GM12878 (cell line): ENCODE data around the gene EIF4E1B. TPM values are rescaled to one million over a fixed set of nuclear protein-coding genes. Genes with fewer than 3 reads are reported as not detected.

Source experiments
- ATAC-seq: fragments of 200-7000 bp; cut with Tn5 transposase; 3 replicates; pipeline ENCODE4 v1.9.1; 2020; ENCODE audit warnings: mild to moderate bottlenecking, moderate library complexity
- BruUV-seq: library from RNA; stranded (reverse); fragments of 400-500 nt; replicated peaks from 2 replicates; lab custom pipeline; 2021; lab: Mats Ljungman, UMichigan
- CTCF ChIA-PET: fragments of 300-600 bp; sonication (Branson Sonifier 250); formaldehyde crosslinking; extraction: SDS; loops from one replicate; lab custom pipeline; 2021; ENCODE audit warnings: inconsistent platforms; lab: Yijun Ruan, JAX
- POLR2A ChIA-PET: fragments of 350-600 bp; formaldehyde crosslinking; extraction: SDS; loops from one replicate; lab custom pipeline; 2021; ENCODE audit warnings: inconsistent platforms; lab: Charles Lee
- RAD21 ChIA-PET: fragments of 300-600 bp; sonication (Branson Sonifier 250); formaldehyde crosslinking; loops from one replicate; lab custom pipeline; 2023; ENCODE audit warnings: antibody characterized with exemption; ENCODE audit not compliant: unreplicated experiment; lab: Charles Lee
- SMC1A ChIA-PET: fragments of 300-600 bp; sonication (Branson Sonifier 250); formaldehyde crosslinking; loops from one replicate; lab custom pipeline; 2023; ENCODE audit not compliant: unreplicated experiment, uncharacterized antibody; lab: Charles Lee
- DNase-seq: peaks from one replicate; pipeline ENCODE4 v3.0.0-alpha.2; 2011; ENCODE audit warnings: low read depth, low spot score
- FAIRE-seq: peaks from 3 replicates; lab custom pipeline; 2011; peaks lifted over from hg19 to GRCh38; lab: Jason Lieb, UNC
- H2AFZ ChIP-seq: 2 replicates; pipeline ENCODE4 v1.6.0; 2011; ENCODE audit warnings: low read depth, low read length, control low read depth; ENCODE audit not compliant: control insufficient read depth
- H3K27ac ChIP-seq: 2 replicates; pipeline ENCODE4 v1.5.1; 2011; ENCODE audit warnings: control low read depth; ENCODE audit not compliant: control insufficient read depth, insufficient read depth
- H3K27me3 ChIP-seq, 2 experiments: replicated peaks in 1 of 2; 2 replicates each; pipeline versions ENCODE4 v1.6.0 to v1.6.1; 2011; ENCODE audit warnings: low read length in 1 of 2; ENCODE audit not compliant: control insufficient read depth in 2 of 2, insufficient read depth in 2 of 2
- H3K36me3 ChIP-seq, 2 experiments: 2 replicates each; pipeline ENCODE4 v1.5.1; 2011; ENCODE audit warnings: low read length in 1 of 2; ENCODE audit not compliant: control insufficient read depth in 2 of 2, insufficient read depth in 2 of 2
- H3K4me1 ChIP-seq: 2 replicates; pipeline ENCODE4 v1.6.1; 2011; ENCODE audit warnings: mild to moderate bottlenecking, low read length, moderate library complexity, mixed read lengths; ENCODE audit not compliant: control insufficient read depth, insufficient read depth
- H3K4me2 ChIP-seq: 2 replicates; pipeline ENCODE4 v1.6.0; 2011; ENCODE audit warnings: control low read depth; ENCODE audit not compliant: control insufficient read depth, insufficient read depth
- H3K4me3 ChIP-seq: fragments of 200-600 bp; sonication (generic); 2 replicates; pipeline ENCODE4 v1.5.1; 2016
- H3K79me2 ChIP-seq: 2 replicates; pipeline ENCODE4 v1.6.0; 2011; ENCODE audit warnings: low read length; ENCODE audit not compliant: control insufficient read depth, insufficient read depth
- H3K9ac ChIP-seq: 2 replicates; pipeline ENCODE4 v1.8.0; 2011; ENCODE audit warnings: low read length, control low read depth, mixed read lengths; ENCODE audit not compliant: control insufficient read depth, insufficient read depth
- H3K9me3 ChIP-seq: replicated peaks from 3 replicates; pipeline ENCODE4 v1.5.1; 2011; ENCODE audit warnings: mild to moderate bottlenecking, low read length; ENCODE audit not compliant: control insufficient read depth, insufficient read depth
- H4K20me1 ChIP-seq: 2 replicates; pipeline ENCODE4 v1.6.0; 2011; ENCODE audit not compliant: control insufficient read depth, insufficient read depth
- CREB1 ChIP-seq: IDR thresholded peaks from 2 replicates; pipeline ENCODE4 v1.6.1; 2012; ENCODE audit warnings: low read depth, mild to moderate bottlenecking, inconsistent platforms
- EGR1 ChIP-seq, 2 experiments: IDR thresholded peaks; 1 replicate in 1 of 2; 2 replicates in 1 of 2; pipeline ENCODE4 v1.6.1; 2011 to 2012; ENCODE audit warnings: low read depth in 2 of 2, low read length in 2 of 2, borderline replicate concordance in 1 of 2, mild to moderate bottlenecking in 1 of 2, moderate library complexity in 1 of 2
- FOXM1 ChIP-seq: IDR thresholded peaks from 2 replicates; pipeline ENCODE4 v1.6.1; 2012; ENCODE audit warnings: low read depth, mild to moderate bottlenecking, inconsistent platforms, low read length, moderate library complexity
- MYC ChIP-seq: IDR thresholded peaks from 2 replicates; pipeline ENCODE4 v1.6.1; 2011; ENCODE audit warnings: mild to moderate bottlenecking, low read length, moderate library complexity, inconsistent platforms; ENCODE audit not compliant: insufficient read depth, insufficient replicate concordance, insufficient read length, severe bottlenecking
- NR2F1 ChIP-seq: fragments of 450-650 bp; conservative IDR thresholded peaks from 2 replicates; pipeline ENCODE4 v1.6.1; 2017; ENCODE audit warnings: mild to moderate bottlenecking
- PAX8 ChIP-seq: fragments of 450-650 bp; IDR thresholded peaks from 2 replicates; pipeline ENCODE4 v1.6.1; 2017; ENCODE audit warnings: mild to moderate bottlenecking, moderate library complexity
- POLR2AphosphoS5 ChIP-seq: IDR thresholded peaks from 2 replicates; pipeline ENCODE4 v1.6.1; 2011; ENCODE audit warnings: mild to moderate bottlenecking, low read length, inconsistent platforms
- RAD51 ChIP-seq: fragments of 450-650 bp; IDR thresholded peaks from 2 replicates; pipeline ENCODE4 v1.6.1; 2016; ENCODE audit warnings: moderate library complexity, mild to moderate bottlenecking, inconsistent platforms
- SREBF2 ChIP-seq: IDR thresholded peaks from 2 replicates; pipeline ENCODE4 v1.6.1; 2012; ENCODE audit warnings: mild to moderate bottlenecking, low read length
- TBL1XR1 ChIP-seq: IDR thresholded peaks from 2 replicates; pipeline ENCODE4 v1.6.1; 2012; ENCODE audit warnings: low read depth, low read length, improper control_type of control experiment
- ZNF24 ChIP-seq: fragments of 450-650 bp; IDR thresholded peaks from 2 replicates; pipeline ENCODE4 v1.6.1; 2017; ENCODE audit warnings: antibody characterized with exemption, mild to moderate bottlenecking
- WGBS: methylation state at CpG from one replicate; pipeline ENCODE4 v1.1.6; 2016; ENCODE audit warnings: low lambda C conversion rate; ENCODE audit not compliant: insufficient replicate concordance, insufficient coverage; ENCODE audit errors: missing lambda C conversion rate; 5-methylcytosine and 5-hydroxymethylcytosine counted together
- in situ Hi-C: fragments of 300-500 bp; cut with MboI; formaldehyde crosslinking; loops from 9 replicates; pipeline ENCODE4 v1.14.3; 2018; ENCODE audit warnings: mixed read lengths
- intact Hi-C: fragments of 100-400 bp; cut with micrococcal nuclease; formaldehyde crosslinking; loops from one replicate; pipeline ENCODE4 v1.14.2; 2022; ENCODE audit not compliant: unreplicated experiment
- polyA plus RNA-seq, 11 experiments: library from polyadenylated mRNA; depleted of rRNA in 4 of 11; unstranded in 6 of 11; stranded (reverse) in 5 of 11; fragments of >200 nt; fragmentation: Nextera tagmentation in 4 of 11; fragmentation: Illumina TruSeq in 1 of 11; extraction: Ambion mirVana in 4 of 11; extraction: Trizol in 1 of 11; gene quantifications; 1 replicate in 1 of 11; 2 replicates in 10 of 11; pipeline versions ENCODE4 v1.2.1 to v1.2.3, GENCODE V29; 2011 to 2016; ENCODE audit warnings: inconsistent platforms in 2 of 11, missing spikeins in 2 of 11, low read depth in 1 of 11
- total RNA-seq, 4 experiments: library from RNA; depleted of rRNA in 3 of 4; stranded (reverse); fragments of >200 nt in 3 of 4; fragmentation: Illumina TruSeq in 1 of 4; extraction: Trizol in 1 of 4; gene quantifications; 2 replicates each; pipeline versions ENCODE4 v1.2.1 to v1.2.3, GENCODE V29; 2013 to 2021
- TF ChIP-seq, protein P1 (sequence below): fragments of 450-650 bp; conservative IDR thresholded peaks from 2 replicates; pipeline ENCODE4 v1.6.1; 2017; ENCODE audit warnings: mild to moderate bottlenecking, moderate library complexity
- TF ChIP-seq, protein P2 (sequence below): fragments of 450-650 bp; IDR thresholded peaks from 2 replicates; pipeline ENCODE4 v1.6.1; 2017; ENCODE audit warnings: antibody characterized with exemption, mild to moderate bottlenecking, moderate library complexity
- TF ChIP-seq, protein P3 (sequence below), 3 experiments: IDR thresholded peaks in 2 of 3; conservative IDR thresholded peaks in 1 of 3; 2 replicates each; pipeline ENCODE4 v1.5.1; 2011; ENCODE audit warnings: low read depth in 3 of 3, low read length in 3 of 3, mild to moderate bottlenecking in 3 of 3, control low read depth in 2 of 3, moderate library complexity in 2 of 3, inconsistent platforms in 1 of 3, mixed read lengths in 1 of 3; ENCODE audit not compliant: control insufficient read depth in 2 of 3, insufficient read depth in 1 of 3; ENCODE audit errors: extremely low read depth in 1 of 3
- TF ChIP-seq, protein P4 (sequence below): IDR thresholded peaks from 2 replicates; pipeline ENCODE4 v1.6.1; 2012; ENCODE audit warnings: low read depth, low read length, improper control_type of control experiment

EIF4E1B gene
- total and polyA plus RNA-seq, 10 of the 15 experiments (the other 5 are each of a cell fraction or from before 2014, with no cell fraction given): not detected

DNA sequence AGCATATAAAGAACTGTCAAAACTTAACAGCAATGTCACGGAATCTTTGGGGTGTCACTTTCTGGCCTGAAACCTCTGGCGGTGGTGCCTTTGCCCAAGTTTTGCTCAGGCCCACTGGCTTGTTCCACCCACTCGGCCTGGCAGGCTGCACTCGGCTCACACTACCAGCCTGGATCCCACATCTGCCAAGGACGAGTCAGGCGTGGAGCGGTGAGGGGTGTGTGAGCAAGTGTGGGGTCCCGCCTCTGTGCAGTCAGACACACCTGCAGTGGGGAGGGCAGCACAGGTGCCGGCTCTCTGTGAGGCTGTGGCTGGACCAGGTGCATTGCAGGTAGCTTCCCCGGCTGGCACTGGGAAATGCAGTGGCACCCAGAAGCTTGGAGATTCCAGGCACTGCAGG lies 56.8 kb downstream of the EIF4E1B start:
- ChIA-PET CTCF (interaction anchor here (1.6 kb wide), 1 partner anchor 27 kb away, joined by 6 read pairs; no protein-coding TSS in a partner anchor), SMC1A (no interaction called here), RAD21 (interaction anchor here (1.1 kb wide), 1 partner anchor 27 kb away, joined by 3 read pairs; no protein-coding TSS in a partner anchor), POLR2A (no interaction called here)
- FAIRE-seq: no peak
- no peak for DNase-seq
- WGBS: 62% methylated on average over 10 of the region's 10 CpGs
- BruUV-seq: no TSS peak
- intact Hi-C loops (no loop called here), in situ Hi-C loops (no loop called here)
- H3K36me3 ChIP-seq: no peaks in the 10 kb centered on the region
- H3K9ac ChIP-seq: no peak overlapping the region
- H3K4me3 ChIP-seq: no peak overlapping the region
- H3K4me1 ChIP-seq: no peaks in the 10 kb centered on the region
- no peaks in the 10 kb centered on the region for H4K20me1 ChIP-seq
- H3K4me2 ChIP-seq: no peak overlapping the region
- H3K27ac ChIP-seq: no peak overlapping the region
- no peaks in the 10 kb centered on the region for H3K79me2 ChIP-seq
- H2AFZ ChIP-seq: no peak overlapping the region
- ATAC-seq: no peak
- H3K9me3 ChIP-seq: no peaks in the 10 kb centered on the region; the same call in 2 of the 3 replicates
- H3K27me3 ChIP-seq: peaks cover 0 to 4% of the 10 kb centered on the region in 2 experiments; a peak in 1 of 4 replicates
- TF ChIP-seq POLR2AphosphoS5: no peak
- no peak for TF ChIP-seq MYC
- no peak for TF ChIP-seq FOXM1
- TF ChIP-seq, protein P1, sequence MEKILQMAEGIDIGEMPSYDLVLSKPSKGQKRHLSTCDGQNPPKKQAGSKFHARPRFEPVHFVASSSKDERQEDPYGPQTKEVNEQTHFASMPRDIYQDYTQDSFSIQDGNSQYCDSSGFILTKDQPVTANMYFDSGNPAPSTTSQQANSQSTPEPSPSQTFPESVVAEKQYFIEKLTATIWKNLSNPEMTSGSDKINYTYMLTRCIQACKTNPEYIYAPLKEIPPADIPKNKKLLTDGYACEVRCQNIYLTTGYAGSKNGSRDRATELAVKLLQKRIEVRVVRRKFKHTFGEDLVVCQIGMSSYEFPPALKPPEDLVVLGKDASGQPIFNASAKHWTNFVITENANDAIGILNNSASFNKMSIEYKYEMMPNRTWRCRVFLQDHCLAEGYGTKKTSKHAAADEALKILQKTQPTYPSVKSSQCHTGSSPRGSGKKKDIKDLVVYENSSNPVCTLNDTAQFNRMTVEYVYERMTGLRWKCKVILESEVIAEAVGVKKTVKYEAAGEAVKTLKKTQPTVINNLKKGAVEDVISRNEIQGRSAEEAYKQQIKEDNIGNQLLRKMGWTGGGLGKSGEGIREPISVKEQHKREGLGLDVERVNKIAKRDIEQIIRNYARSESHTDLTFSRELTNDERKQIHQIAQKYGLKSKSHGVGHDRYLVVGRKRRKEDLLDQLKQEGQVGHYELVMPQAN: no peak
- TF ChIP-seq CREB1: no peak
- TF ChIP-seq, protein P2, sequence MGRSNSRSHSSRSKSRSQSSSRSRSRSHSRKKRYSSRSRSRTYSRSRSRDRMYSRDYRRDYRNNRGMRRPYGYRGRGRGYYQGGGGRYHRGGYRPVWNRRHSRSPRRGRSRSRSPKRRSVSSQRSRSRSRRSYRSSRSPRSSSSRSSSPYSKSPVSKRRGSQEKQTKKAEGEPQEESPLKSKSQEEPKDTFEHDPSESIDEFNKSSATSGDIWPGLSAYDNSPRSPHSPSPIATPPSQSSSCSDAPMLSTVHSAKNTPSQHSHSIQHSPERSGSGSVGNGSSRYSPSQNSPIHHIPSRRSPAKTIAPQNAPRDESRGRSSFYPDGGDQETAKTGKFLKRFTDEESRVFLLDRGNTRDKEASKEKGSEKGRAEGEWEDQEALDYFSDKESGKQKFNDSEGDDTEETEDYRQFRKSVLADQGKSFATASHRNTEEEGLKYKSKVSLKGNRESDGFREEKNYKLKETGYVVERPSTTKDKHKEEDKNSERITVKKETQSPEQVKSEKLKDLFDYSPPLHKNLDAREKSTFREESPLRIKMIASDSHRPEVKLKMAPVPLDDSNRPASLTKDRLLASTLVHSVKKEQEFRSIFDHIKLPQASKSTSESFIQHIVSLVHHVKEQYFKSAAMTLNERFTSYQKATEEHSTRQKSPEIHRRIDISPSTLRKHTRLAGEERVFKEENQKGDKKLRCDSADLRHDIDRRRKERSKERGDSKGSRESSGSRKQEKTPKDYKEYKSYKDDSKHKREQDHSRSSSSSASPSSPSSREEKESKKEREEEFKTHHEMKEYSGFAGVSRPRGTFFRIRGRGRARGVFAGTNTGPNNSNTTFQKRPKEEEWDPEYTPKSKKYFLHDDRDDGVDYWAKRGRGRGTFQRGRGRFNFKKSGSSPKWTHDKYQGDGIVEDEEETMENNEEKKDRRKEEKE: no peak
- no peak for TF ChIP-seq TBL1XR1
- TF ChIP-seq SREBF2: no peak
- no peak for TF ChIP-seq PAX8
- TF ChIP-seq NR2F1: no peak
- TF ChIP-seq, protein P3, sequence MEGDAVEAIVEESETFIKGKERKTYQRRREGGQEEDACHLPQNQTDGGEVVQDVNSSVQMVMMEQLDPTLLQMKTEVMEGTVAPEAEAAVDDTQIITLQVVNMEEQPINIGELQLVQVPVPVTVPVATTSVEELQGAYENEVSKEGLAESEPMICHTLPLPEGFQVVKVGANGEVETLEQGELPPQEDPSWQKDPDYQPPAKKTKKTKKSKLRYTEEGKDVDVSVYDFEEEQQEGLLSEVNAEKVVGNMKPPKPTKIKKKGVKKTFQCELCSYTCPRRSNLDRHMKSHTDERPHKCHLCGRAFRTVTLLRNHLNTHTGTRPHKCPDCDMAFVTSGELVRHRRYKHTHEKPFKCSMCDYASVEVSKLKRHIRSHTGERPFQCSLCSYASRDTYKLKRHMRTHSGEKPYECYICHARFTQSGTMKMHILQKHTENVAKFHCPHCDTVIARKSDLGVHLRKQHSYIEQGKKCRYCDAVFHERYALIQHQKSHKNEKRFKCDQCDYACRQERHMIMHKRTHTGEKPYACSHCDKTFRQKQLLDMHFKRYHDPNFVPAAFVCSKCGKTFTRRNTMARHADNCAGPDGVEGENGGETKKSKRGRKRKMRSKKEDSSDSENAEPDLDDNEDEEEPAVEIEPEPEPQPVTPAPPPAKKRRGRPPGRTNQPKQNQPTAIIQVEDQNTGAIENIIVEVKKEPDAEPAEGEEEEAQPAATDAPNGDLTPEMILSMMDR (IDR thresholded peaks at IDR 0.05 in 2 of 3, conservative IDR thresholded peaks at IDR 0.05 in 1 of 3; ENCODE audit: control insufficient read depth in 2 of 3, extremely low read depth in 1 of 3, insufficient read depth in 1 of 3, low read depth in 3 of 3, low read length in 3 of 3): no peak
- no peak for TF ChIP-seq RAD51
- no peak for TF ChIP-seq ZNF24
- TF ChIP-seq, protein P4, sequence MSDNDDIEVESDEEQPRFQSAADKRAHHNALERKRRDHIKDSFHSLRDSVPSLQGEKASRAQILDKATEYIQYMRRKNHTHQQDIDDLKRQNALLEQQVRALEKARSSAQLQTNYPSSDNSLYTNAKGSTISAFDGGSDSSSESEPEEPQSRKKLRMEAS: no peak
- TF ChIP-seq EGR1 (IDR thresholded peaks at IDR 0.05; ENCODE audit: borderline replicate concordance in 1 of 2, low read depth in 2 of 2, low read length in 2 of 2): no peak
